Gastrocnemius medialis (tissue), 4 donors: ENCODE measurements around the gene CPLX1.

Experiments used
- CTCF ChIP-seq, 5 experiments: fragments of 450-650 bp in 3 of 5; fragments of 200-600 bp in 2 of 5; sonication (generic) in 2 of 5; IDR thresholded peaks in 4 of 5; conservative IDR thresholded peaks in 1 of 5; 1 replicate in 4 of 5; 2 replicates in 1 of 5; pipeline ENCODE4 v1.5.1; 2016 to 2019; ENCODE audit warnings: antibody characterized with exemption in 5 of 5, mild to moderate bottlenecking in 3 of 5, moderate library complexity in 3 of 5
- POLR2A ChIP-seq, 2 donors: fragments of 450-650 bp; IDR thresholded peaks; one replicate each; pipeline ENCODE4 v1.6.1; 2017; ENCODE audit warnings: antibody characterized with exemption in 2 of 2, mild to moderate bottlenecking in 2 of 2, moderate library complexity in 2 of 2

DNA sequence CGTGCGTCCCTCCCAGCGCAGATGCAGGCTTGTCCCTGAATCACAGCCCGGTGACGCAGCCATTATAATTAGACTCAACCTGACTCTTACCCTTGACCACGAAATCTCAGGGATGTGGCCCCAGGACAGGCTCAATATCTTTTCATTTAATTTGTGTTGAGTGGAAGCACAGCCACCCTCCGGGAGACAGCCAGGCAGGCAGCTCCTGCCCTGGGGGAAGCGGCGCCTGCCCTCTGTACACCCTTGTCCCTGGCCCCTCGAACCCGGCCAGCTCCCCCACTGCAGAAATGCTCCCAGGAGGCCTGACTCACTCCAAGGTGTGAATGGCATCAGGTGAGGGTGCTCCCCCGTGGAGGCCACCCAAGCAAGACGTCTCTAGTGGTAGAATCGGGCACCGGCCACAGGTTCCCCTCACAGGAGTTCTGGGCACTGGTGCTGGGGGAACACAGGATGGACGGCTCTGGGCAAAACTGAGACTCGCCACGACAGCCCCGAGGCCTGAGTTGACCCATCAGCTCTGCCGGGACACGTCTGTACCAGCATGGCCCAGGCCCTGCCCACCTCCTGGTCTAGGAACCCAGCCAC is 2.7 kb downstream of the CPLX1 start:
- TF ChIP-seq CTCF (IDR thresholded peaks at IDR 0.05 in 4 of 5, conservative IDR thresholded peaks at IDR 0.05 in 1 of 5) (no peak), POLR2A (IDR thresholded peaks at IDR 0.05) (no peak)
